Uterus (tissue), 4 donors: ENCODE measurements around the gene ZNF608. TPM values are rescaled to one million over a fixed set of nuclear protein-coding genes. Genes with fewer than 3 reads are reported as not detected.
A peak's percentile ranks its signal among the peaks of the same experiment; 100 is the strongest.

Source experiments
- DNase-seq, 2 donors: peaks; one replicate each; pipeline ENCODE4 v3.0.0-alpha.2; 2019 to 2020
- H3K27ac ChIP-seq, 2 donors: fragments of 200-600 bp; sonication (generic); 1 replicate in 1 of 2; 2 replicates in 1 of 2; pipeline ENCODE4 v1.5.1; 2016 to 2018
- H3K27me3 ChIP-seq, 2 donors: fragments of 200-600 bp; sonication (generic); one replicate each; pipeline ENCODE4 v1.5.1; 2018 to 2019; ENCODE audit warnings: control low read depth in 1 of 2
- H3K36me3 ChIP-seq, 2 donors: fragments of 200-600 bp; sonication (generic); one replicate each; pipeline ENCODE4 v1.5.1; 2019; ENCODE audit warnings: control low read depth in 1 of 2
- H3K4me1 ChIP-seq, 2 donors: fragments of 200-600 bp; sonication (generic); one replicate each; pipeline ENCODE4 v1.5.1; 2018 to 2019; ENCODE audit warnings: control low read depth in 1 of 2
- H3K4me3 ChIP-seq, 2 donors: fragments of 200-600 bp; sonication (generic); 1 replicate in 1 of 2; 2 replicates in 1 of 2; pipeline ENCODE4 v1.5.1; 2018 to 2019; ENCODE audit warnings: mild to moderate bottlenecking in 1 of 2
- H3K9me3 ChIP-seq, 2 donors: fragments of 200-600 bp; sonication (generic); one replicate each; pipeline ENCODE4 v1.5.1; 2019; ENCODE audit warnings: control low read depth in 1 of 2
- CTCF ChIP-seq, 4 experiments: fragments of 200-600 bp in 2 of 4; fragments of 450-650 bp in 2 of 4; sonication (generic) in 2 of 4; IDR thresholded peaks; one replicate each; pipeline ENCODE4 v1.5.1; 2016 to 2019; ENCODE audit warnings: antibody characterized with exemption in 4 of 4, mild to moderate bottlenecking in 2 of 4, moderate library complexity in 1 of 4
- POLR2A ChIP-seq, 2 donors: fragments of 450-650 bp; IDR thresholded peaks; one replicate each; pipeline ENCODE4 v1.6.1; 2016; ENCODE audit warnings: antibody characterized with exemption in 2 of 2, mild to moderate bottlenecking in 1 of 2, moderate library complexity in 1 of 2
- intact Hi-C: fragments of 100-400 bp; cut with DNase I; formaldehyde crosslinking; loops from one replicate; pipeline ENCODE4 v1.15.1; 2023; ENCODE audit warnings: low total_unique reads
- total RNA-seq, 4 donors: library from RNA; depleted of rRNA in 3 of 4; stranded (reverse); fragments of >200 nt in 3 of 4; gene quantifications; one replicate each; pipeline versions ENCODE4 v1.1.0 to v1.2.4, GENCODE V29; 2014 to 2023
- donor health status: DM: yes; HTN: yes; CAD: no.

Gene ZNF608
- total RNA-seq, 4 donors from 2014 or later, result 11.1 to 1,086 (median 59.0) TPM

GRCh38 chr5:124701016-124701415 lies 45.4 kb downstream of the ZNF608 start:
- Histone ChIP-seq H3K36me3 (no peaks in the 10 kb centered on the region), H3K4me3 (no peak overlapping the region), H3K9me3 (no peaks in the 10 kb centered on the region), H3K27ac (no peak overlapping the region), H3K27me3 (no peaks in the 10 kb centered on the region), H3K4me1 (peaks cover 0 to 13% of the 10 kb centered on the region in 2 donors)
- no peak for DNase-seq
- intact Hi-C loops, result no loop called here
- no peak for TF ChIP-seq CTCF (IDR thresholded peaks at IDR 0.05)
- TF ChIP-seq POLR2A (IDR thresholded peaks at IDR 0.05), result no peak

GRCh38 chr5:124700333-124700732 lies 46.1 kb downstream of the ZNF608 start:
- H3K4me1 ChIP-seq, result peaks cover 0 to 13% of the 10 kb centered on the region in 2 donors
- H3K4me3 ChIP-seq, result no peak overlapping the region
- no peaks in the 10 kb centered on the region for H3K36me3 ChIP-seq
- no peak for DNase-seq
- no peak for TF ChIP-seq CTCF (IDR thresholded peaks at IDR 0.05)
- TF ChIP-seq POLR2A (IDR thresholded peaks at IDR 0.05), result no peak
- intact Hi-C loops, result no loop called here
- H3K27me3 ChIP-seq, result no peaks in the 10 kb centered on the region
- peak overlapping the region in 1 of 2 donors; percentile 76 for H3K27ac ChIP-seq
- no peaks in the 10 kb centered on the region for H3K9me3 ChIP-seq

- DNase-seq, result no peak
- H3K27me3 ChIP-seq, result no peaks in the 10 kb centered on the region
- no peaks in the 10 kb centered on the region for H3K36me3 ChIP-seq
- no peak overlapping the region for H3K4me3 ChIP-seq
- peak overlapping the region; percentile 70 to 76 for H3K27ac ChIP-seq
- no peaks in the 10 kb centered on the region for H3K9me3 ChIP-seq
- intact Hi-C loops, result no loop called here
- TF ChIP-seq CTCF (IDR thresholded peaks at IDR 0.05) (no peak), POLR2A (IDR thresholded peaks at IDR 0.05) (no peak)
- peaks cover 0 to 13% of the 10 kb centered on the region in 2 donors for H3K4me1 ChIP-seq
Observed at GRCh38 chr5:124698770-124699169, 47.7 kb downstream of the ZNF608 start.

- DNase-seq, result no peak
- H3K9me3 ChIP-seq, result no peaks in the 10 kb centered on the region
- intact Hi-C loops, result no loop called here
- H3K27me3 ChIP-seq, result no peaks in the 10 kb centered on the region
- H3K27ac ChIP-seq, result peak overlapping the region; percentile 70 to 76
- TF ChIP-seq POLR2A (IDR thresholded peaks at IDR 0.05) (no peak), CTCF (IDR thresholded peaks at IDR 0.05) (no peak)
- no peaks in the 10 kb centered on the region for H3K36me3 ChIP-seq
- peaks cover 0 to 13% of the 10 kb centered on the region in 2 donors for H3K4me1 ChIP-seq
- H3K4me3 ChIP-seq, result no peak overlapping the region
Observed at GRCh38 chr5:124697933-124698591, 48.4 kb downstream of the ZNF608 start.

- intact Hi-C loops, result no loop called here
- Histone ChIP-seq H3K4me1 (peaks cover 0 to 17% of the 10 kb centered on the region in 2 donors), H3K27me3 (no peaks in the 10 kb centered on the region), H3K36me3 (no peaks in the 10 kb centered on the region), H3K4me3 (no peak overlapping the region), H3K9me3 (no peaks in the 10 kb centered on the region), H3K27ac (peak overlapping the region; percentile 70 to 76)
- DNase-seq, result no peak
- TF ChIP-seq CTCF (IDR thresholded peaks at IDR 0.05), result no peak
- TF ChIP-seq POLR2A (IDR thresholded peaks at IDR 0.05), result no peak
Observed at GRCh38 chr5:124697501-124697900, 48.9 kb downstream of the ZNF608 start.
